Endothelial cell of umbilical vein (primary cell): Measurements from ENCODE around the gene CRYBA4.

Source experiments
- CTCF ChIP-seq, 2 donors: IDR thresholded peaks; 1 replicate in 1 of 2; 2 replicates in 1 of 2; pipeline ENCODE4 v1.5.1; 2011; ENCODE audit warnings: low read length in 2 of 2, mild to moderate bottlenecking in 2 of 2, moderate library complexity in 2 of 2, control low read depth in 1 of 2, inconsistent platforms in 1 of 2, low read depth in 1 of 2; ENCODE audit not compliant: insufficient read depth in 1 of 2; ENCODE audit errors: extremely low read depth in 1 of 2
- EZH2 ChIP-seq: IDR thresholded peaks from 2 replicates; pipeline ENCODE4 v1.6.1; 2012; ENCODE audit warnings: borderline replicate concordance, low read depth, mild to moderate bottlenecking, moderate library complexity, low read length, inconsistent platforms; ENCODE audit not compliant: severe bottlenecking
- FOS ChIP-seq: IDR thresholded peaks from 2 replicates; pipeline ENCODE4 v1.6.1; 2011; ENCODE audit warnings: mild to moderate bottlenecking, low read length, moderate library complexity, borderline replicate concordance; ENCODE audit not compliant: insufficient read depth
- JUN ChIP-seq: IDR thresholded peaks from 2 replicates; pipeline ENCODE4 v1.6.1; 2011; ENCODE audit warnings: borderline replicate concordance, low read depth; ENCODE audit not compliant: insufficient read length, insufficient read depth
- MYC ChIP-seq: IDR thresholded peaks from one replicate; pipeline ENCODE4 v1.6.1; 2011; ENCODE audit warnings: mild to moderate bottlenecking, low read depth, low read length
- POLR2A ChIP-seq: IDR thresholded peaks from 2 replicates; pipeline ENCODE4 v1.6.1; 2012; ENCODE audit warnings: low read depth, mild to moderate bottlenecking, control low read depth, low read length
- POLR2AphosphoS5 ChIP-seq: IDR thresholded peaks from 2 replicates; pipeline ENCODE4 v1.6.1; 2012; ENCODE audit warnings: low read depth, mild to moderate bottlenecking, control low read depth, low read length, moderate library complexity; ENCODE audit not compliant: insufficient read depth
- TF ChIP-seq, protein P1 (sequence below): IDR thresholded peaks from 2 replicates; pipeline ENCODE4 v1.6.1; 2011; ENCODE audit not compliant: insufficient read depth, insufficient read length

- TF ChIP-seq CTCF (IDR thresholded peaks at IDR 0.05; ENCODE audit: extremely low read depth in 1 of 2, insufficient read depth in 1 of 2, low read depth in 1 of 2, low read length in 2 of 2) (no peak), EZH2 (no peak), POLR2AphosphoS5 (no peak), JUN (no peak), FOS (no peak), POLR2A (no peak), MYC (no peak)
- TF ChIP-seq, protein P1, sequence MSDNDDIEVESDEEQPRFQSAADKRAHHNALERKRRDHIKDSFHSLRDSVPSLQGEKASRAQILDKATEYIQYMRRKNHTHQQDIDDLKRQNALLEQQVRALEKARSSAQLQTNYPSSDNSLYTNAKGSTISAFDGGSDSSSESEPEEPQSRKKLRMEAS = no peak
Observed at GRCh38 chr22:26667140-26667539, 45.4 kb downstream of the CRYBA4 start.
